A549 (cell line): ENCODE results near the gene TRPV2.

Experiments used
- CHD2 ChIP-seq: fragments of 150-350 bp; IDR thresholded peaks from 2 replicates; pipeline ENCODE4 v1.6.1; 2014; ENCODE audit warnings: low read length; ENCODE audit not compliant: partially characterized antibody
- CTCF ChIP-seq: fragments of >200 bp; sonication (Bioruptor Twin); formaldehyde crosslinking; IDR thresholded peaks from 3 replicates; pipeline ENCODE4 v1.5.1; 2016
- EP300 ChIP-seq, 2 experiments: fragments of >200 bp; sonication (Bioruptor Twin); formaldehyde crosslinking; IDR thresholded peaks; 2 replicates in 1 of 2; 3 replicates in 1 of 2; pipeline ENCODE4 v1.6.1; 2016 to 2017
- KDM5A ChIP-seq: fragments of 200-600 bp; sonication (generic); IDR thresholded peaks from 2 replicates; pipeline ENCODE4 v1.6.1; 2016; ENCODE audit warnings: antibody characterized with exemption, mild to moderate bottlenecking
- PHF8 ChIP-seq: fragments of 200-600 bp; sonication (generic); IDR thresholded peaks from 2 replicates; pipeline ENCODE4 v1.6.1; 2016; ENCODE audit warnings: low read depth, mild to moderate bottlenecking, antibody characterized with exemption, moderate library complexity, borderline replicate concordance
- POLR2A ChIP-seq: IDR thresholded peaks from 2 replicates; pipeline ENCODE4 v1.6.1; 2012; ENCODE audit warnings: mild to moderate bottlenecking, low read length
- RCOR1 ChIP-seq: fragments of 150-350 bp; IDR thresholded peaks from 2 replicates; pipeline ENCODE4 v1.6.1; 2014; ENCODE audit warnings: antibody characterized with exemption, low read length, low read depth
- RFX5 ChIP-seq: fragments of 450-650 bp; IDR thresholded peaks from 2 replicates; pipeline ENCODE4 v1.7.1; 2014; ENCODE audit warnings: antibody characterized with exemption, mild to moderate bottlenecking, moderate library complexity
- RNF2 ChIP-seq: fragments of 200-600 bp; sonication (generic); IDR thresholded peaks from 2 replicates; pipeline ENCODE4 v1.6.1; 2016; ENCODE audit warnings: low read depth, mild to moderate bottlenecking, antibody characterized with exemption, moderate library complexity, borderline replicate concordance

- TF ChIP-seq CTCF (no peak), RCOR1 (no peak), RNF2 (no peak), POLR2A (no peak), PHF8 (no peak), CHD2 (no peak), EP300 (IDR thresholded peaks at IDR 0.05) (no peak), KDM5A (no peak), RFX5 (no peak)
Measured at GRCh38 chr17:16437083-16437482, 21.7 kb downstream of the TRPV2 start.
